ENCODE results near the gene PROM1. TPM values are rescaled to one million over a fixed set of nuclear protein-coding genes. Genes with fewer than 3 reads are reported as not detected.
A peak's percentile ranks its signal among the peaks of the same experiment; 100 is the strongest.

PROM1 gene
- total RNA-seq, 1 donor from 2014 or later, result 30.3 TPM

DNA sequence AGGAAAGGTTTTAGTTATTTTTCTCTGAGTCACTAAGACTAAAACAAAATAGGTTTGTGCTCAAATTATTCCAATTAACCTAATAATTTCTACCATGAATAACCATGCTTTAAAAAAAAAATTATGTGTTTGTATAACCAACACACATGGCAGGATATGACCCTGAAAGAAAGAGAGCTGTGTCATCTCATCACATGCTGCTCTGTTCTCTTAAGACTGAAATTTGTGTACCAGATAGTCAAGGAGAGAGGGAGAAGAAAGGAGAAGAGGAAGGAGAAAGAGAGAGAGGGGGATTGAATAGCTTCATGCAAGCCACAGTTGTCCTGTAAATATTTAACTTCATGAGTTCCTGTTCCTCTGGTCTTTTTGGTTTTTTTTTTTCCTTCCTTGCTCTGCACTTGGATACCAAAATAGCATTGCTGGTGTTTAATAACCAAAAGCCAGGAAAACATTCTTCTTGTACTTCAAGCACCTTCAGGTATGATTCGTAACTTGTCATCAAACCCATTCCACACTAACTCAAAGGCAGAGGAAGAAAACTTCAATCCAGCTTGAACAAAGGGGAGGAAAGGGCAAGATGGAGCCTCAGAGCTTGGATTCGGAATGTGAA, 6.4 kb upstream of the PROM1 start:
- no peak overlapping the region for H3K4me3 Mint-ChIP-seq
- H3K36me3 Mint-ChIP-seq, result no peaks in the 10 kb centered on the region
- H3K4me1 Mint-ChIP-seq (ENCODE audit: unreplicated experiment), result peaks cover 12% of the 10 kb centered on the region
- TF ChIP-seq, protein P1, sequence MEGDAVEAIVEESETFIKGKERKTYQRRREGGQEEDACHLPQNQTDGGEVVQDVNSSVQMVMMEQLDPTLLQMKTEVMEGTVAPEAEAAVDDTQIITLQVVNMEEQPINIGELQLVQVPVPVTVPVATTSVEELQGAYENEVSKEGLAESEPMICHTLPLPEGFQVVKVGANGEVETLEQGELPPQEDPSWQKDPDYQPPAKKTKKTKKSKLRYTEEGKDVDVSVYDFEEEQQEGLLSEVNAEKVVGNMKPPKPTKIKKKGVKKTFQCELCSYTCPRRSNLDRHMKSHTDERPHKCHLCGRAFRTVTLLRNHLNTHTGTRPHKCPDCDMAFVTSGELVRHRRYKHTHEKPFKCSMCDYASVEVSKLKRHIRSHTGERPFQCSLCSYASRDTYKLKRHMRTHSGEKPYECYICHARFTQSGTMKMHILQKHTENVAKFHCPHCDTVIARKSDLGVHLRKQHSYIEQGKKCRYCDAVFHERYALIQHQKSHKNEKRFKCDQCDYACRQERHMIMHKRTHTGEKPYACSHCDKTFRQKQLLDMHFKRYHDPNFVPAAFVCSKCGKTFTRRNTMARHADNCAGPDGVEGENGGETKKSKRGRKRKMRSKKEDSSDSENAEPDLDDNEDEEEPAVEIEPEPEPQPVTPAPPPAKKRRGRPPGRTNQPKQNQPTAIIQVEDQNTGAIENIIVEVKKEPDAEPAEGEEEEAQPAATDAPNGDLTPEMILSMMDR (conservative IDR thresholded peaks at IDR 0.05), result no peak
- no peaks in the 10 kb centered on the region for H3K9me3 Mint-ChIP-seq
- no peak for DNase-seq (ENCODE audit: extremely low spot score, unreplicated experiment)
- no peak overlapping the region for H3K27ac Mint-ChIP-seq
- H3K27me3 Mint-ChIP-seq, result peaks cover 32% of the 10 kb centered on the region

DNA sequence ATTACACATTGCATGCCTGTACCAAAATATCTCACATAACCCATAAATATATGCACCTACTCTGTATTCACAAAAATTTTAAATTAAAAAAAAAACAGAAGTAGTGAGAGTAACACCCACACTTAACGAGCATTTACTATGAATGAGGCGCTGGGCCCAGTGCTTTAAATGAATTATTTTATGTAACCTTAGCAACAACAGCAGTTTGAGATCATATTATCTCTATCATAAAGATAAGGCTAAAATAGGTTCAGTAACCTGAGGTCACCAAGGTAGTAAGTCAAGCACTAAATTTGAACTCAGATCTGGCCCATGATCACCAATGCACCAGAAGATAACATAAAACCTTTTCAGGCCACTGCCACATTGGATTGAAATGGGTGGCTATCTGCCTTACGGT, 5.3 kb upstream of the PROM1 start:
- DNase-seq (ENCODE audit: extremely low spot score, unreplicated experiment), result no peak
- Mint-ChIP-seq H3K36me3 (no peaks in the 10 kb centered on the region), H3K4me1 (ENCODE audit: unreplicated experiment) (peaks cover 8% of the 10 kb centered on the region), H3K9me3 (no peaks in the 10 kb centered on the region), H3K27ac (no peak overlapping the region), H3K4me3 (no peak overlapping the region), H3K27me3 (peaks cover 43% of the 10 kb centered on the region)
- TF ChIP-seq, protein P1 (conservative IDR thresholded peaks at IDR 0.05), result no peak

DNA sequence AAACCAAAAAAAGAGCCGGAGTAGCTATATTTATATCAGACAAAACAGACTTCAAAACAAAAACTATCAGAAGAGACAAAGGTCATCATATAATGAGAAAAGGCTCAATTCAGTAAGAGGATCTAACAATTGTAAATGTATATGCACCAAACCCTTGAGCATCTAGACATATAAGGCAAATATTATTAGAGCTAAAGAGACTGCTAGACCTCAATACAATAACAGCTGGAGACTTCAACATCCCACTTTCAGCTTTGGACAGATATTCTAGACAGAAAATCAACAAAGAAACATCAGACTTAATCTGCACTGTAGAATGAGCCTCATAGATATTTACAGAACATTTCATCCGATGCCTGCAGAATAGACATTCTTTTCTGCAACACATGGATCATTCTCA, 4.8 kb upstream of the PROM1 start:
- TF ChIP-seq, protein P1 (conservative IDR thresholded peaks at IDR 0.05), result no peak
- no peak overlapping the region for H3K27ac Mint-ChIP-seq
- DNase-seq (ENCODE audit: extremely low spot score, unreplicated experiment), result no peak
- peaks cover 47% of the 10 kb centered on the region for H3K27me3 Mint-ChIP-seq
- peaks cover 11% of the 10 kb centered on the region for H3K4me1 Mint-ChIP-seq (ENCODE audit: unreplicated experiment)
- H3K36me3 Mint-ChIP-seq, result no peaks in the 10 kb centered on the region
- no peaks in the 10 kb centered on the region for H3K9me3 Mint-ChIP-seq
- no peak overlapping the region for H3K4me3 Mint-ChIP-seq

- peaks cover 22% of the 10 kb centered on the region for H3K4me1 Mint-ChIP-seq (ENCODE audit: unreplicated experiment)
- no peaks in the 10 kb centered on the region for H3K9me3 Mint-ChIP-seq
- no peak overlapping the region for H3K4me3 Mint-ChIP-seq
- peaks cover 66% of the 10 kb centered on the region for H3K27me3 Mint-ChIP-seq
- DNase-seq (ENCODE audit: extremely low spot score, unreplicated experiment), result no peak
- no peaks in the 10 kb centered on the region for H3K36me3 Mint-ChIP-seq
- no peak overlapping the region for H3K27ac Mint-ChIP-seq
- TF ChIP-seq, protein P1 (conservative IDR thresholded peaks at IDR 0.05), result no peak
Observed at GRCh38 chr4:16085822-16086221, 2.0 kb upstream of the PROM1 start.

- Mint-ChIP-seq H3K4me1 (ENCODE audit: unreplicated experiment) (peaks cover 25% of the 10 kb centered on the region), H3K27me3 (peaks cover 60% of the 10 kb centered on the region)
- TF ChIP-seq, protein P1 (conservative IDR thresholded peaks at IDR 0.05), result no peak
Observed at GRCh38 chr4:16082426-16083240, 1.2 kb downstream of the PROM1 start.

More at GRCh38 chr4:16082426-16083240, 1.2 kb downstream of the PROM1 start:
- Mint-ChIP-seq H3K27ac (peak overlapping the region; percentile 80), H3K9me3 (no peaks in the 10 kb centered on the region), H3K4me3 (peak overlapping the region; percentile 90), H3K36me3 (peaks cover 1% of the 10 kb centered on the region)
- DNase-seq (ENCODE audit: extremely low spot score, unreplicated experiment), result peak; percentile 80
